HCT116 (cell line): ENCODE data around the gene SMAD7.

ENCODE experiments used
- ATF3 ChIP-seq: IDR thresholded peaks from 2 replicates; pipeline ENCODE4 v1.6.1; 2012
- EGR1 ChIP-seq: IDR thresholded peaks from 2 replicates; pipeline ENCODE4 v1.6.1; 2012; ENCODE audit warnings: low read depth
- EZH2 ChIP-seq: fragments of 200-600 bp; sonication (generic); IDR thresholded peaks from 2 replicates; pipeline ENCODE4 v1.6.1; 2017; ENCODE audit warnings: antibody characterized with exemption, mixed run types
- EZH2phosphoT487 ChIP-seq: fragments of 200-600 bp; IDR thresholded peaks from 2 replicates; pipeline ENCODE4 v1.6.1; 2018; ENCODE audit warnings: antibody characterized with exemption, borderline replicate concordance
- FOSL1 ChIP-seq: IDR thresholded peaks from 2 replicates; pipeline ENCODE4 v1.6.1; 2012; ENCODE audit warnings: low read depth
- JUND ChIP-seq: IDR thresholded peaks from 2 replicates; pipeline ENCODE4 v1.6.1; 2012
- POLR2A ChIP-seq: IDR thresholded peaks from 2 replicates; pipeline ENCODE4 v1.7.0; 2011; ENCODE audit warnings: borderline replicate concordance; ENCODE audit not compliant: insufficient read depth, insufficient read length; ENCODE audit errors: extremely low read depth
- RAD21 ChIP-seq: IDR thresholded peaks from 2 replicates; pipeline ENCODE4 v1.6.1; 2012; ENCODE audit warnings: low read depth, mild to moderate bottlenecking
- SIN3A ChIP-seq: IDR thresholded peaks from 2 replicates; pipeline ENCODE4 v1.6.1; 2012; ENCODE audit warnings: low read depth
- SP1 ChIP-seq: IDR thresholded peaks from 2 replicates; pipeline ENCODE4 v1.6.1; 2012; ENCODE audit warnings: low read depth
- TCF7L2 ChIP-seq: IDR thresholded peaks from 2 replicates; pipeline ENCODE4 v1.7.0; 2011; ENCODE audit warnings: borderline replicate concordance, inconsistent platforms; ENCODE audit not compliant: insufficient read depth, insufficient read length; ENCODE audit errors: extremely low read depth
- ZNF274 ChIP-seq: fragments of 200-500 bp; sonication (Bioruptor generic); IDR thresholded peaks from 2 replicates; pipeline ENCODE4 v1.6.1; 2014; ENCODE audit warnings: mild to moderate bottlenecking, low read depth, low read length, inconsistent platforms
- TF ChIP-seq, protein P1 (sequence below), 3 experiments: fragments of 200-600 bp in 1 of 3; sonication (generic) in 1 of 3; IDR thresholded peaks in 2 of 3; conservative IDR thresholded peaks in 1 of 3; 2 replicates each; pipeline ENCODE4 v1.5.1; 2012 to 2017; ENCODE audit warnings: low read depth in 2 of 3, low read length in 2 of 3, antibody characterized with exemption in 1 of 3, borderline replicate concordance in 1 of 3, control low read depth in 1 of 3, mild to moderate bottlenecking in 1 of 3, mixed read lengths in 1 of 3, mixed run types in 1 of 3, moderate library complexity in 1 of 3; ENCODE audit not compliant: insufficient read depth in 1 of 3
- TF ChIP-seq, protein P2 (sequence below): IDR thresholded peaks from 2 replicates; pipeline ENCODE4 v1.6.1; 2011; ENCODE audit warnings: mild to moderate bottlenecking, low read length, moderate library complexity; ENCODE audit not compliant: insufficient replicate concordance; ENCODE audit errors: extremely low read depth

- TF ChIP-seq, protein P1, sequence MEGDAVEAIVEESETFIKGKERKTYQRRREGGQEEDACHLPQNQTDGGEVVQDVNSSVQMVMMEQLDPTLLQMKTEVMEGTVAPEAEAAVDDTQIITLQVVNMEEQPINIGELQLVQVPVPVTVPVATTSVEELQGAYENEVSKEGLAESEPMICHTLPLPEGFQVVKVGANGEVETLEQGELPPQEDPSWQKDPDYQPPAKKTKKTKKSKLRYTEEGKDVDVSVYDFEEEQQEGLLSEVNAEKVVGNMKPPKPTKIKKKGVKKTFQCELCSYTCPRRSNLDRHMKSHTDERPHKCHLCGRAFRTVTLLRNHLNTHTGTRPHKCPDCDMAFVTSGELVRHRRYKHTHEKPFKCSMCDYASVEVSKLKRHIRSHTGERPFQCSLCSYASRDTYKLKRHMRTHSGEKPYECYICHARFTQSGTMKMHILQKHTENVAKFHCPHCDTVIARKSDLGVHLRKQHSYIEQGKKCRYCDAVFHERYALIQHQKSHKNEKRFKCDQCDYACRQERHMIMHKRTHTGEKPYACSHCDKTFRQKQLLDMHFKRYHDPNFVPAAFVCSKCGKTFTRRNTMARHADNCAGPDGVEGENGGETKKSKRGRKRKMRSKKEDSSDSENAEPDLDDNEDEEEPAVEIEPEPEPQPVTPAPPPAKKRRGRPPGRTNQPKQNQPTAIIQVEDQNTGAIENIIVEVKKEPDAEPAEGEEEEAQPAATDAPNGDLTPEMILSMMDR (IDR thresholded peaks at IDR 0.05 in 2 of 3, conservative IDR thresholded peaks at IDR 0.05 in 1 of 3; ENCODE audit: borderline replicate concordance in 1 of 3, insufficient read depth in 1 of 3, low read depth in 2 of 3, low read length in 2 of 3): no peak
- TF ChIP-seq EZH2 (no peak), FOSL1 (no peak), EZH2phosphoT487 (no peak), ZNF274 (no peak), EGR1 (no peak), POLR2A (no peak), SP1 (no peak), JUND (no peak), TCF7L2 (no peak), ATF3 (no peak), RAD21 (no peak), SIN3A (no peak)
- TF ChIP-seq, protein P2, sequence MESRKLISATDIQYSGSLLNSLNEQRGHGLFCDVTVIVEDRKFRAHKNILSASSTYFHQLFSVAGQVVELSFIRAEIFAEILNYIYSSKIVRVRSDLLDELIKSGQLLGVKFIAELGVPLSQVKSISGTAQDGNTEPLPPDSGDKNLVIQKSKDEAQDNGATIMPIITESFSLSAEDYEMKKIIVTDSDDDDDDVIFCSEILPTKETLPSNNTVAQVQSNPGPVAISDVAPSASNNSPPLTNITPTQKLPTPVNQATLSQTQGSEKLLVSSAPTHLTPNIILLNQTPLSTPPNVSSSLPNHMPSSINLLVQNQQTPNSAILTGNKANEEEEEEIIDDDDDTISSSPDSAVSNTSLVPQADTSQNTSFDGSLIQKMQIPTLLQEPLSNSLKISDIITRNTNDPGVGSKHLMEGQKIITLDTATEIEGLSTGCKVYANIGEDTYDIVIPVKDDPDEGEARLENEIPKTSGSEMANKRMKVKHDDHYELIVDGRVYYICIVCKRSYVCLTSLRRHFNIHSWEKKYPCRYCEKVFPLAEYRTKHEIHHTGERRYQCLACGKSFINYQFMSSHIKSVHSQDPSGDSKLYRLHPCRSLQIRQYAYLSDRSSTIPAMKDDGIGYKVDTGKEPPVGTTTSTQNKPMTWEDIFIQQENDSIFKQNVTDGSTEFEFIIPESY: no peak
Measured at GRCh38 chr18:48966523-48966922, 15.8 kb upstream of the SMAD7 start.
